HG03575 (cell line): Measurements from ENCODE around the gene IZUMO4.
"Not testable (repeated sequence)": the region's sequence is repeated elsewhere in the genome, so short reads cannot be mapped to it uniquely, and the experiment has no call there.

Experiments used
- ATAC-seq: cut with Tn5 transposase; IDR thresholded peaks from one replicate; pipeline ENCODE4 v1.9.1; 2021; ENCODE audit not compliant: unreplicated experiment, insufficient number of reproducible peaks, low FRiP score; ENCODE audit errors: extremely low read depth

The IZUMO4 gene

DNA sequence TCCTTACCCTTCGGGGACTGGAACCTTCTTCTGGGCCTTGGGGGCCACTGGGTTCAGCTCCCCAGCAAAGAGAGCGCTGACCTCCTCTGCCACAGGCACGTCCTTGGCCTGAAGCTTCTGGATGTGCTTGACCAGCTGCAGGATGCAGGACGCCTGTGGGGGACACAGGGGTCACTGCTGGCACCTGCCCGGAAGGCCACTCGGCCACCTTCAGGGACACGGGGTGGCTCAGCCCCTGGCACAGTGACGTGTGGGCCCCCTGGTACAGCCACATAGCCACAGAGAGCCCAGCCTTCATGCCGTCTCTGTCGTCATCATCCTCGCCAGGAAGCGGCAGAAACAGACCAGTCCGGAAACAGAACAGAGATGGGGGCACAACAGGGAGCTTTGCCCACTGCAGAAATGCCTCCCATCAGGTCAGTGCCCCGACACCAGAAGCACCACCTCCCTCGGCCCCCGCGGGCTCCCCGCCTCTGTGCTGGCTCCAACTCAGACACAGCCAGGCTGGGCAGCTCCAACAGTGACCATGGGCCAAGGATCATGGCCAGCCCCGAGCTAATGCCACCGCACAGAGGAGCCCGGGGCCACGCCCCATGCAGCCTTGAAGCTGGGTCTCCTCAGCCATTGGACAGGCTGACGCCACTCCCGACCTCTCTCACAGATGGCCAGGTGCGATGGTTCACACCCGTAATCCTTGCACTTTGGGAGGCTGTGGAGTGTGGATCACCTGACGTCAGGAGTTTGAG is 20.7 kb downstream of the IZUMO4 start:
- ATAC-seq = no peak

DNA sequence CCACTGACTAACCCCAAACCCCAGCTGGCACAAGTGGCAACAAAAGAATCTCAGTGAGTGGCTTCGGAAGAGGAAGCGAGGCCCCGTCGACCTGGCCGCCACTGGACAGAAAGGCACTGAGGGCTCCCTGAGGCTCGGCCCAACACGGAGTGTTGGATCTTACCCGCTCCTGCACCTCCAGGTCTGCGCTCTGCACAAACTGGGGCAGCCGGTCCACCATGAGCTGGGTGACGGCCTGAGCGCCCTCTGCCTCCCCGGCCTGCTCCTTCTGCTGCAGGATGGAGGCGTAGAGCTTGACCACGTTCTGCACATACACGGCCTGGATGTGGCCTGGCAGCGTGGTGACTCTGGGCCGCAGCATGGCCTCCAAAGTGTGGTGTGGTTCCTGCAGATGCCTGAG is 21.7 kb downstream of the IZUMO4 start:
- no peak for ATAC-seq

DNA sequence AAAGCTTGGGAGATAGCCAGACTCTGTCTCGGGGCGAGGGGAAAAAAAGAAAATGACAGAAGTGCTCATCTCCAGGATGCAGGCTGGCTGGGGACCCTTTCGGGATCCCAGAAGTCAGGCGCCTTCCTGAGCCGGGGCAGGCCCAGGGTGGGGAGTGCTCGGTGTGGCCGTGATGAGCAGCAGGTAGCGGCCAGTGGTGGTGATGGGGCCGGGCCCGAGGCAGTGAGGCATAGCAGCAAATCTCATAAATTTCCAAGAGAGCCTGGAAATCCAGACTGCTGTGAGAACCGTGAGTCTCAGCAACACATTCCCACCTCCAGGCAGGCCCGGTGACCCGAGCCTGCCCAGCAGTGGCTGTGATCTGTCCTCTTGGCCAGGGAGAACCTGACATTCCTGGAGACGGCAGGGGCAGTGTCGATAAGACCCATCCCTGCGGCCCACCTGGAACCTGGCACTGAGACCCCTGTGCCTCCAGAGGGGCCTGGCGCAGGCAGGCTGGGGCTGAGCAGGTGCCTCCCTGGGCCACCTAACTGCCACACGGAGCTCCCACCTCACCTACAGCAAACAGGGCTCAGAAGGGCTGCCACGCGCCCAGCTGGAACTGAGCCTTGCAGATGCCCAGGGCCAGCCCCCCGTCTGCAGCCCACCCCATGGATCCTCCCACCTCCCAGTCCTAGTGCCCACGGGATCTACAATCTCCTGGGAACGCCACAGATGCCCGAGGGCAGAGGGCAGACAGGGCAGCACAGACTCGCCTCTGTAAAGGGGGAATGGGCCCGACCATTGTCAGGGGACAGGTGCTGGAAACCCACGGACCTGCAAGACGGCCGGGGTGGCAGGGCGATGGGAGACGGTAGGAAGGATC is 23.4 kb downstream of the IZUMO4 start:
- no peak for ATAC-seq

DNA sequence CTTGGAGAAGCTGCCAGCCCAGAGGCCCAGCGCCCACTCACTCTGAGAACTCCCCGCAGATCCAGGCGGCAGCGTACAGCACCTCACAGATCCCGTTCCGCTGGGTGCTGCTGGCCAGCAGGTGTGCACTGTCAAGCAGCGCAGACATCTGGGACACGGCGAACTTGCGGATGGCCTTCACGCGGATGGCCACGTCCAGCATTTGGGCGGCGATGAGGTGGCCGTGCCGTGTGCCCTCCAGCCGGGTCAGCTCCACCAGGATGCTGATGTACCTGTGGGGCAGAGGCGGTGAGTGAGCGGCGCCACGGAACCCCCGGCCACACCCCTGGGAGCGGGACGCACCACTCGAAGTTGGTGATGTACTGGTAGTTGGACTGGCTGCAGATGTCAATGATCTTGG is 24.1 kb downstream of the IZUMO4 start:
- no peak for ATAC-seq

DNA sequence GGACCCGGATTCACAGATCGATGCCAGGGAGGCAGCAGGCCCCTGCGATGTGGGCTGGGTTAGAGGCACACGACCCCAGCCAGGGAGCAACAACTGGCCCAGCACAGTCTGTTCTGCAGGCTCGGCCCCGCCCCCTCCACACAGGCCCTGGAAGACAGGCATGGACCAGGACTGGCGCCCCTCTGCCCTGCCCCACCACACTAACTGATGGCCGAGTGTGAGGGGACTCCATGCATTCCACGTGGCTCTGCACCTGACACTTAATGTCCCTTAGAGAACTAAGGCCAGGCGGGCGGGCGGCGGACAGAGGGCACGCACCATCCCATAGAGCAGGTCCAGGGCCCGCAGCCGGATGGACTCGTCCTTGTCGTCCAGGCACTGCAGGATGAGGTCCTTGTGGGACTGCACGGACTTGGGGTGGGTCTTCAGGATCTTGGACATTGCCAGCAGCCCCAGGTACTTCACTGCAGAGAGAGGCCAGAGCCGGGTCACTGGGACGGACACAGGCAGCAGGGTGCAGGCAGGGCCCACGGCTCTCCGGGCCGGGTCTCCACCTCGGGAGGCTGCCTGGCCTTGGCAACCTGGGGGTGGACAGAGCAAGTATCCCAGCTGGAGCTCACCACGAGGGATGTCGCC is 24.8 kb downstream of the IZUMO4 start:
- no peak for ATAC-seq

DNA sequence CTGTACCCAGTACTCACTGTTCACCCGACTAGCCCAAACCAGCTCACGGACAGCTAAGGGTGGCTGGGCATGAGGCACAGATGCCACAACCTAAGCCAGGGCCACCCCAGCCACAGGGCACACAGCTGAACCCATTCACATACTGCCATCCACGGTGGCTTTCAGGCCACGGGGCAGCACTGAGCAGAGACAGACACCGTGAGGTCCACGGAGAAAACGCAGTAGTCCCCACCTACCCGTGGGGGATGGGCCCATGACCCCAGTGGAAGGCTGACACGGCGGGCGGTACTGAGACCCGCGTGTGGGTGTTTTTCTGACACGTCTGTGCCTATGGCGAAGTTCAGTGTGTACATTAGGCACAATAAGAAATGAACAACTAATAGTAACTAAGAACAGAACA is 25.5 kb downstream of the IZUMO4 start:
- no peak for ATAC-seq

DNA sequence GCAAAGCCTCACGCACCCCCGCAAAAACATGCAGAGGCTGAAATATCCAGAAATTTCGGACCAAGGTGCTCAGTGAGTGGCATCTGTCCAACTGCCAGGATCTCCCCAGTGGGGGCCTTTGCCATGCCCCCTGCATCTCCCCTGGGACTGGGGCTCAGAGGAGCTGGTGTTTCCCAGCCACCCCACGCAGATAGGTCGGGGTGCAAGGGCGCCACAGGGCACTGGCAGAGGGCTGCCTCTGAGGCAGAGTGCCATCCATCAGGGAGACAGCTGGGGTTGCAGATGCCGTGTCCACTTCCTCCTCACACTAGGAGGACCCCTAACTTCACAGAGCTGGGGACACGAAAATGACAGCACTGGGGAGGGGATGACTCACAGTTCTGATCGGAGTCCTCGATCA is 26.3 kb downstream of the IZUMO4 start:
- no peak for ATAC-seq

DNA sequence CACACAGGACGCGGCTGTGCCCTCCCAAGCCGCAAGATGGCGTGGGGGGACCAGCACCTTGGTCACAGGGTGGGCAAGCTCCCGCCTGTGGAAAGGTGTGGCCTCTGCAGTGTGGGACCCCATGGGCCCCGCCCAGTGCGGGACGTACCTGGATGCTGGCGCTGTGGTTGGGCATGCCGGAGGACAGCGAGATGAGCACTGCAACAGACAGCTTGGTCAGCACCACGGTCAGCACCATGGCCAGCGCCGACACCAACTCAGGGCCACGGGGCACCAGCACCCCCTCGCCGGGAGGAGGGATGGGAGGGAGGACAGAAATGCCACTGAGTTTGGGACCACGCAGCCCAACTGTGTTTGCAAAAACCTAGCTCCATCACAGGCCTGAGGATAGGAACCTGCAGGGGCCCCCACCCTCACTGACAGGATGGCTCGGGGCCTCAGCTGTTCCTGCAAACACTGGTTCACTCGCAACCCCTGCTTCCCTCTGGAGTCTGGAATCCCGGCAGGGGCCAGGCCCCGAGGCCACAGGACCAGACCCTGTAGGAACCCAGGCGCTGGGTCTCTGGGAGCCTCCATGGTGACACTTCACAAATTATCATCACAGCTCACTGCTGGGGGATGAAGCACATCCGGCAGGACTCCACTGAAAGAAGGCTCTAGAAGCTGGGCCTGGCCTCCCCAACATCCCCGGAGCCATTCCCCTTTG is 27.1 kb downstream of the IZUMO4 start:
- no peak for ATAC-seq

DNA sequence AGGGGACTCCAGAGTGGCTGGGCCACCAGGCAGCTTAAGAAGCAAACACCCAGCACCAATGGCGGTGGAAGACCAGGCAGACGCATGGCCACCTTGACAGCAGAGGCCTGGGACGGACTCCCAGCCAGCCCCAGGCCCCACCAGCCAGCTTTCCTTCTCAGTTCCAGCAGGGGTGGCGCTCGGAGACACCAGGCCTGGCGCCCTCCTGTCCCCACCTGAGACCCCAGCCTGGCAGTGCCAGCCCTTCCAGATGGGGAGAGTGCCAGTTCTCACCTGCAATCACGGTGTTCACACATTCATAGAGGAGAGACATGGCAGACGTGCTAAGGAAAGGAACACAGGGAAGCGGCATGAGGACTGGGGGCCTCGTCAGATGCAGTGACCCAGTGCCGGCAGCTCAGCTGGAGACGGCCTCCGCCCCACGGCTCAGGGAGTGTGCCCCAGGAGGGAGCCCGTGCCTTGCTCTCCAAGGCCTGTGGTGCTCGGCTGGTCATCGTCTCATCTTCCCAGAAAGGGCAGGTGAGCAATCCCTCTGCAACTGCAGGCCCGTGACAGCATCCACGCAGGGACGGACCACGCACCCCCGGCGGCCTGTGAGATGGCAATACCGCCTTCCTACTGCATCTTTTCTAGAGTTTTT is 30.3 kb downstream of the IZUMO4 start:
- no peak for ATAC-seq

DNA sequence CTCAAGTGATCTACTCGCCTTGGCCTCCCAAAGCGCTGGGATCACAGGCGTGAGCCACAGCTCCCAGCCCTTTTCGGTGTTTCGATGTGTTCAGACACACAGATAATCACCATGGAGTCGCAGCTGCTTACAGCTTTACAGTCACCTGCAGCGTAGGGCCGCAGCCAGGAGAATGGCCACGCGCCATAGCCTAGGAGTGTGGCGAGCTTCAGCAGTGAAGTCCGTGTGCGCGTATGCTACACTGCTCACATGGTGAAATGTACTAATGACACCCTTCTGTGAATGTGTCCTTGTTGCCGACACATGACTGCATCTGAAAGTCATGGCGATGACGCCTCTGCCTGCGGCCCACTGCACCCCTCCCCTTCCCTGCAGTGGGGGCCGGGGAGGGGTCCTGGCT is 31.0 kb downstream of the IZUMO4 start:
- no peak for ATAC-seq

DNA sequence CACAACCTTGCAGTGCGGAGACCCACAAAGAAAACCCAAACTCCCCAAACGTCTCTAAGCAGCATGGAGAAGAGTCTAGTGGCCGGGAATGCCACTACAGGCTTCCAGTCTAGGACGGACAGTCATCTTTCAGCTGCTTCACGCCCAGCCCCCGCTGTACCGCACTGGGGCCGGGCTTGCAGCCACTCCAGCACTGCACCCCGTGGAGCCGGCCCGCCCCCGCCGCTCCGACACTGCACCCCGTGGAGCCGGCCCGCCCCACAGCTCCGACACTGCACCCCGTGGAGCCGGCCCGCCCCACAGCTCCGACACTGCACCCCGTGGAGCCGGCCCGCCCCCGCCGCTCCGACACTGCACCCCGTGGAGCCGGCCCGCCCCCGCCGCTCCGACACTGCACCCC is 31.5 kb downstream of the IZUMO4 start:
- ATAC-seq = not testable (repeated sequence)

DNA sequence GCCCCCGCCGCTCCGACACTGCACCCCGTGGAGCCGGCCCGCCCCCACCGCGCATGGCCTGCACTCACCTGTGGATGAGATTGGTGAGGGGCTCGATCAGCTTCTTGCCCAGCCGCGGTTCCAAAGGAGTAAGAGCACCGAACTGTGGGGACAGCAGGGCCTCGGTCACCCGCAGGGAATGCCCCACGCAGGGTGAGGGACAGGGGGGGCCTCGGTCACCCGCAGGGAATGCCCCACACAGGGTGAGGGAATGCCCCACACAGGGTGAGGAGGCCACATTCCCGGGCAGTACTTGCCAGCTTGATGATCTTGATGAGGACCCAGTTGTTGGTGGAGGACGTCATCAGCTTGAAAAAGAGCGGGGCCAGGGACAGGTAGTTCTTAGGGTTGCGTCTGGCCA is 32.3 kb downstream of the IZUMO4 start:
- no peak for ATAC-seq

DNA sequence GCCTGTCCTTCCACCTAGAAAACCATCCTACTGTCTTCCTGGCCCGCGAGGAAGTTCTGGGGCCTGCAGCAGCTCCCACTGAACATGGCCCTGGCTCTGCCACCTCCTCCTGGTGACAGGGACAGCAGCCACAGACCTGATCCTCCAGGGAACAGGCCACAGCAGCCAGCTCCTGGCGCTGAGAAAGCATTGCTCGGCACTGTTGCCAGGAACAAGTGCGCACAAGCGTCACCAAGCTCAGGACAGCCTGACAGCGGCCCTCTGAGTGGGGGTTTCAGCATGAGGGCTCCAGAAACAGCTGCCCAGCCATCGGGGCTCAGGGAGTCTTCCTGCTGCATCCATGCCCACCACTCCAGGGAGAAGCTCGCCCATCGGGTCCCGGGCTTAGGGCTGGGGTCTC is 32.8 kb downstream of the IZUMO4 start:
- no peak for ATAC-seq

DNA sequence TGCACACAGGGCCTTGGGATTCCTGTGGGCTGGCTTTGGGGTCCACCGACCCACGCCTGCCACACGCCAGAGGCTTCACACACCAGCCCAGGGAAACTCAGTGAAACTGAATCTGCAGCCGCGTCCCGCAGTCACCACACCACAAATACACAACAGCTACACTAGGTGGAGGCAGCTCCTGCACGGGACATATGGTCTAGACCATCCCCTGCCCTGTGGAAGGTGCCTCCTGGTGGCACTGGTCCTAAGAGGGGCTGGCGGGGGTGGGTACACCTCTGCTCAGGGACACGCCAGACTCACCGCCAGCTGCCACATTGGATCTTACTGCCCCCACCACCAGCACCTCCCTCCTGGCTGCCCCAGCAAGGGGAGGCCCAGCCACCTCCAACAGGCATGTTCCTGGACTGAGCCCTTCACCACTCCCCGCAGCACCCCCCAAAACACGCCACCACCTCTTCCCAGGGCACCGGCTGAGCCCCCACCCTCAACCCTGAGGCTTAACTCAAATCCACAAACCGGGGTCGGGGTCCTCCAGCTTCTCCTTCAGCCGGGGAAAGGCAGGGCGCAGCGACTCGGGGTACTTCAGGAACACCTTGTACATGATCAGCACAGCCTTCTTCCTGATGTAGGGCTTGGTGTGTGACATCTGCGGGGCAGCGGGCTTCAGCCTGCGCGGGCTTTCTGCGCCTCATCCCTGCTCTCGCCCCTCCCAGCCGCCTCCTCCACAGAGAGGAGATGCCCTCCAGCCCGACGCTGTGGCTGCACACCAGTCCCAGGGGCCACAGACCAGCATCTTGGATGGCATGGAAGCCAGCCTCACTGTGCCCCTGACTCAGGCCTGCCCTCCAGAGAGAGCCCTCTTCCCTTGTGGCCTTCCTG is 33.4 kb downstream of the IZUMO4 start:
- ATAC-seq = no peak

DNA sequence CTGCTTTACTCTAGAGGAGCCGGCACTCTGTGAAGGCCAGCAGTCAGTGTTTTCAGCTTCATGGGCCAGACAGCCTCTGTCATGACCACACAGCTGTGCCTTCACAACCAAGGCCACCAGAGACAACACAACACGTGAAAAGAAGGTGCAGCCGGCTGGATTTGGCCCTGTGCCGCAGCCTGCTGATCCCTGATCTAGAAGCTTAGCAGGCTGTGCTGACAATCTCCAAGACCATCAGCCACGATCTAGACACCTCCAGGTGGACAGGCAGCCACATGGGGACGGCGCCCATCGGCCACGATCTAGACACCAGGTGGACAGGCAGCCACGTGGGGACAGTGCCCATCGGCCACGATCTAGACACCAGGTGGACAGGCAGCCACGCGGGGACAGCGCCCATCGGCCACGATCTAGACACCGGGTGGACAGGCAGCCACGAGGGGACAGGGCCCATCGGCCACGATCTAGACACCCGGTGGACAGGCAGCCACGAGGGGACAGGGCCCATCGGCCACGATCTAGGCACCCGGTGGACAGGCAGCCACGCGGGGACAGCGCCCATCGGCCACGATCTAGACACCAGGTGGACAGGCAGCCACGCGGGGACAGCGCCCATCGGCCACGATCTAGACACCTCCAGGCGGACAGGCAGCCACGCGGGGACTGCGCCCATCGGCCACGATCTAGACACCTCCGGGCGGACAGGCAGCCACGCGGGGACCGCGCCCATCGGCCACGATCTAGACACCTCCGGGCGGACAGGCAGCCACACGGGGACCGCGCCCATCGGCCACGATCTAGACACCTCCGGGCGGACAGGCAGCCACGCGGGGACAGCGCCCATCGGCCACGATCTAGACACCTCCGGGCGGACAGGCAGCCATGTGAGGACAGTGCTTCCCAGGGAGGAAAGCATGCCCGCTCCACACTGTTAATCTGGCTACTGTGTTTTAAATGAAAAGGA is 34.6 kb downstream of the IZUMO4 start:
- not testable (repeated sequence) for ATAC-seq

DNA sequence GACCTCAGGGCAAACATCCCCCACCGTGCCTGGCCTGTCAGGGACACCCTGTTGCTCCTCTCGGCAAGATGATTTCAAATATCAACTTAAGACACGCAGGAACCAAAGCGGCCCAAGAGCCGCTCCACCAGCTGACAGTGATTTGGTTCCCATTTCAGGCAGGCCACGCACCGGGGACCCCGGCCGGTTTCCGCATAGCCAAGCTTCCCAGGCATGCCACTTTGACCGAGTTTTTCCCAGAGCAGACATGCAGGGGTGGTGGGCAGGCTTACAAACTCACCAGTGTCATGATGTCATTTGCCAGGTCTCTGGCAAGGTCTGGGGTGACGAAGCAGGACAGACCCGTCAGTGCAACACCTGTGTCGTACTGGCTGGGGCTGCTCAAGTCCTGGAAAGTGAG is 35.5 kb downstream of the IZUMO4 start:
- ATAC-seq = no peak
